Natural killer cell (primary cell): ENCODE measurements around the gene SLC66A1. TPM values are rescaled to one million over a fixed set of nuclear protein-coding genes. Genes with fewer than 3 reads are reported as not detected.

ENCODE experiments used
- ATAC-seq, 3 donors: fragments of 150-1000 bp in 2 of 3; fragments of 200-7000 bp in 1 of 3; cut with Tn5 transposase; 1 replicate in 1 of 3; 2 replicates in 2 of 3; pipeline ENCODE4 v1.10.0; 2021; ENCODE audit warnings: mild to moderate bottlenecking in 2 of 3, moderate library complexity in 2 of 3
- DNase-seq, 2 donors: peaks; one replicate each; pipeline versions ENCODE4 v3.0.0 to v3.0.0-alpha.2; 2013 to 2021; ENCODE audit warnings: mixed read lengths in 1 of 2
- H3K27ac ChIP-seq: one replicate; pipeline ENCODE4 v1.5.1; 2013; ENCODE audit warnings: mild to moderate bottlenecking, low read length
- H3K27me3 ChIP-seq: one replicate; pipeline ENCODE4 v1.6.1; 2013; ENCODE audit warnings: low read length; ENCODE audit not compliant: control insufficient read depth, insufficient read depth
- H3K36me3 ChIP-seq: one replicate; pipeline ENCODE4 v1.6.1; 2013; ENCODE audit warnings: low read length; ENCODE audit not compliant: control insufficient read depth, insufficient read depth
- H3K4me1 ChIP-seq: one replicate; pipeline ENCODE4 v1.6.1; 2013; ENCODE audit warnings: low read length; ENCODE audit not compliant: control insufficient read depth, insufficient read depth
- H3K4me3 ChIP-seq: one replicate; pipeline ENCODE4 v1.5.1; 2013; ENCODE audit warnings: low read length
- H3K9me3 ChIP-seq: one replicate; pipeline ENCODE4 v1.6.1; 2013; ENCODE audit warnings: low read length; ENCODE audit not compliant: control insufficient read depth, insufficient read depth
- H3K27ac Mint-ChIP-seq, 2 donors: one replicate each; pipeline ENCODE4 v1.8.0; 2022; ENCODE audit warnings: mild to moderate bottlenecking in 2 of 2, mixed read lengths in 2 of 2, moderate library complexity in 1 of 2
- H3K27me3 Mint-ChIP-seq, 2 donors: one replicate each; pipeline ENCODE4 v1.8.0; 2022; ENCODE audit warnings: low read depth in 2 of 2, mixed read lengths in 2 of 2
- H3K36me3 Mint-ChIP-seq: one replicate; pipeline ENCODE4 v1.8.0; 2022; ENCODE audit warnings: mixed read lengths
- H3K4me1 Mint-ChIP-seq, 2 donors: one replicate each; pipeline ENCODE4 v1.8.0; 2022; ENCODE audit warnings: mixed read lengths in 2 of 2
- H3K4me3 Mint-ChIP-seq: one replicate; pipeline ENCODE4 v1.8.0; 2022; ENCODE audit warnings: mild to moderate bottlenecking, moderate library complexity, mixed read lengths
- H3K9me3 Mint-ChIP-seq, 2 donors: one replicate each; pipeline ENCODE4 v1.8.0; 2022; ENCODE audit warnings: mixed read lengths in 2 of 2
- CTCF ChIP-seq: fragments of 200-600 bp; IDR thresholded peaks from one replicate; pipeline ENCODE4 v1.8.0; 2022; ENCODE audit warnings: antibody characterized with exemption
- WGBS: methylation state at CpG from one replicate; pipeline ENCODE4 v1.1.7; 2013; ENCODE audit warnings: missing lambda C conversion rate; ENCODE audit not compliant: insufficient coverage; 5-methylcytosine and 5-hydroxymethylcytosine counted together
- intact Hi-C: fragments of 100-400 bp; cut with micrococcal nuclease; formaldehyde crosslinking; loops from one replicate; pipeline ENCODE4 v1.14.2; 2022
- total RNA-seq, 4 donors: library from RNA; stranded (reverse); fragments of 120-200 nt in 1 of 4; gene quantifications; one replicate each; pipeline versions ENCODE4 v1.2.3 to v1.2.4, GENCODE V29; 2013 to 2022

SLC66A1 gene
- total RNA-seq, 3 donors from 2014 or later (not counting 1 experiment from before 2014, with no cell fraction given), result 5.8 to 8.5 (median 7.6) TPM

GRCh38 chr1:19343617-19344350 is 31.7 kb downstream of the SLC66A1 start:
- Mint-ChIP-seq H3K27ac (no peak overlapping the region), H3K27me3 (no peaks in the 10 kb centered on the region), H3K36me3 (no peaks in the 10 kb centered on the region), H3K4me1 (peaks cover 0 to 10% of the 10 kb centered on the region in 2 donors), H3K9me3 (no peaks in the 10 kb centered on the region), H3K4me3 (no peak overlapping the region)
- Histone ChIP-seq H3K27ac (no peak overlapping the region), H3K27me3 (no peaks in the 10 kb centered on the region), H3K36me3 (peaks cover 65% of the 10 kb centered on the region), H3K9me3 (no peaks in the 10 kb centered on the region), H3K4me1 (peaks cover 6% of the 10 kb centered on the region), H3K4me3 (no peak overlapping the region)
- intact Hi-C loops, result loop anchor here (1.0 to 5.0 kb wide), 2 partner anchors 239 to 309 kb away; no protein-coding TSS in a partner anchor
- DNase-seq (no peak), ATAC-seq (no peak)
- no peak for TF ChIP-seq CTCF
- 96% methylated on average over 20 of the region's 20 CpGs for WGBS

- intact Hi-C loops, result loop anchor here (1.0 to 5.0 kb wide), 2 partner anchors 238 to 308 kb away; no protein-coding TSS in a partner anchor
- Histone ChIP-seq H3K36me3 (peaks cover 66% of the 10 kb centered on the region), H3K27me3 (no peaks in the 10 kb centered on the region), H3K4me1 (peaks cover 6% of the 10 kb centered on the region), H3K4me3 (no peak overlapping the region), H3K9me3 (no peaks in the 10 kb centered on the region), H3K27ac (no peak overlapping the region)
- Mint-ChIP-seq H3K9me3 (no peaks in the 10 kb centered on the region), H3K4me1 (peaks cover 0 to 10% of the 10 kb centered on the region in 2 donors), H3K4me3 (no peak overlapping the region), H3K27ac (no peak overlapping the region), H3K36me3 (no peaks in the 10 kb centered on the region), H3K27me3 (no peaks in the 10 kb centered on the region)
- DNase-seq (peak; percentile 44 to 65), ATAC-seq (peak; percentile 62 to 73 (median 69))
- 84% methylated on average over 12 of the region's 12 CpGs for WGBS
- TF ChIP-seq CTCF, result peak; percentile 76
Measured at GRCh38 chr1:19344372-19344810, 32.3 kb downstream of the SLC66A1 start.

GRCh38 chr1:19344831-19345230 is 32.7 kb downstream of the SLC66A1 start:
- Histone ChIP-seq H3K4me1 (peaks cover 6% of the 10 kb centered on the region), H3K4me3 (no peak overlapping the region), H3K9me3 (no peaks in the 10 kb centered on the region), H3K27ac (no peak overlapping the region), H3K36me3 (peaks cover 65% of the 10 kb centered on the region), H3K27me3 (no peaks in the 10 kb centered on the region)
- intact Hi-C loops, result loop anchor here (1.0 to 5.0 kb wide), 2 partner anchors 237 to 307 kb away; no protein-coding TSS in a partner anchor
- Mint-ChIP-seq H3K27me3 (no peaks in the 10 kb centered on the region), H3K4me1 (peaks cover 0 to 10% of the 10 kb centered on the region in 2 donors), H3K27ac (no peak overlapping the region), H3K9me3 (no peaks in the 10 kb centered on the region), H3K36me3 (no peaks in the 10 kb centered on the region), H3K4me3 (no peak overlapping the region)
- no peak for TF ChIP-seq CTCF
- WGBS, result over 99% methylated on average over 11 of the region's 11 CpGs
- ATAC-seq, result no peak
- DNase-seq, result no peak
